Measurements from ENCODE around the gene CRTC1. TPM values are rescaled to one million over a fixed set of nuclear protein-coding genes. Genes with fewer than 3 reads are reported as not detected.

The CRTC1 gene
- total RNA-seq (4.3 TPM), polyA plus RNA-seq (ENCODE audit: insufficient read depth in 1 of 8, insufficient read length in 8 of 8, low replicate concordance in 1 of 8) (10 to 100 TPM; 11.5 to 18.7 (median 15.0) TPM)
- long read RNA-seq, donor 1, partial matches to known transcripts: 0 of 1 reads
- long read RNA-seq, donor 1, other reads (novel, unspliced or antisense): 0 of 1 reads
- long read RNA-seq, donor 2: 0 reads
- long read RNA-seq, donor 3, full-length matches to known transcripts: 3 of 10 reads
- long read RNA-seq, donor 3, partial matches to known transcripts: 7 of 10 reads
- long read RNA-seq, donor 3, other reads (novel, unspliced or antisense): 0 of 10 reads
- long read RNA-seq, donor 4, full-length matches to known transcripts: 2 of 2 reads
- long read RNA-seq, donor 4, partial matches to known transcripts: 0 of 2 reads
- long read RNA-seq, donor 4, other reads (novel, unspliced or antisense): 0 of 2 reads
- long read RNA-seq, donor 5, partial matches to known transcripts: 15 of 16 reads
- long read RNA-seq, donor 5, other reads (novel, unspliced or antisense): 0 of 16 reads
- long read RNA-seq, donor 6: 0 reads
- long read RNA-seq, donor 7, partial matches to known transcripts: 9 of 9 reads
- long read RNA-seq, donor 7, other reads (novel, unspliced or antisense): 0 of 9 reads
- long read RNA-seq, donor 8: 0 reads
- long read RNA-seq, donor 9, partial matches to known transcripts: 0 of 1 reads
- long read RNA-seq, donor 9, other reads (novel, unspliced or antisense): 0 of 1 reads
- long read RNA-seq, donor 10, partial matches to known transcripts: 0 of 1 reads
- long read RNA-seq, donor 10, other reads (novel, unspliced or antisense): 0 of 1 reads
- long read RNA-seq, donor 11, partial matches to known transcripts: 0 of 1 reads
- long read RNA-seq, donor 11, other reads (novel, unspliced or antisense): 0 of 1 reads

- peak within 1 kb of the TSS; percentile 57 for H3K4me3 ChIP-seq (ENCODE audit: low read length)
- 1% methylated on average over 67 of the region's 93 CpGs for WGBS (ENCODE audit: insufficient coverage)
- peak; percentile 95 for DNase-seq
Observed at GRCh38 chr19:18683109-18683957, at the start of gene CRTC1. TSS of gene CRTC1 (plus strand) at chr19:18683680. CDS start at chr19:18683703, 23 bp downstream.

DNA sequence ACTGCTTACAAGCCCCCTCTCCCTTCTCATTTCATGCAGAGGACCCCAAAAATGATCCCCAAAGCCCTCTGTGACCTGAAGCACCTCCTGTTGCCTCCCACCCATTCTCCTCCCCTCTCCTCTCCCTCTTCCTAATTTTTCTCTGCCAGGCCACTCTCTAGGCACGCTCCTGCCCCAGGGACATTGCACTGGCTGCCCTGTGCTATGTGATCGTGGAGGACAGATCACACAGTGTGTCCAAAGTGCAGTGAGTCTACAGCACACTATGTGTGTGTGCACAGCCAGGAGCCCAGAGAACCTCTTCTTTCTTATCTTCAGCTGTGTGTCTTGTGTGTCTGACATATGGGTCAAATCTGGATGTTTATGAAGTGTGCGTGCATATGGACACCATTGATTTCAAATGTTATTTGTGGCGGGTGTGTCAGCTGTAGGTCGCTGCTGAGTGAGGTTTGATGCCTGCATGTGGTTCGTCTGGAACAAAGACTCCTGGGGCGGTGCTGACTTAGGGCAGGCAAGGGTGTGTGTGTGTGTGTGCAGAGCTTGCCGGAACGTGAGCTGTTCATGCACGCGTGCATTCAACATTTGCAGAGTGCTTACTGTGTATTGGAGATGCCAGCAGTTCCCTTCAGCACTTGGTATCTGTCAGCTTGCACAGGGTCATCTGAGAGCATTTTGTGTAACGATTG lies 48.7 kb upstream of the CRTC1 start:
- DNase-seq: no peak
- 59% methylated on average over 8 of the region's 12 CpGs for WGBS (ENCODE audit: insufficient coverage)
- Histone ChIP-seq H3K9me3 (replicated peaks; ENCODE audit: control insufficient read depth, low read depth, low read length) (no peaks in the 10 kb centered on the region), H3K4me1 (ENCODE audit: control insufficient read depth, insufficient read depth, low read length) (peaks cover 10% of the 10 kb centered on the region), H3K27ac (ENCODE audit: low read length) (no peak overlapping the region), H3K27me3 (ENCODE audit: control insufficient read depth, insufficient read depth, low read length) (peaks cover 10% of the 10 kb centered on the region), H3K4me3 (ENCODE audit: low read length) (no peak overlapping the region), H3K36me3 (ENCODE audit: control insufficient read depth, insufficient read depth, low read length) (no peaks in the 10 kb centered on the region)

More at GRCh38 chr19:18683109-18683957, at the start of gene CRTC1:
- Histone ChIP-seq H3K27ac (ENCODE audit: low read length) (peak within 1 kb of the TSS; percentile 84), H3K4me1 (ENCODE audit: control insufficient read depth, insufficient read depth, low read length) (peaks cover 17% of the 10 kb centered on the region), H3K27me3 (ENCODE audit: control insufficient read depth, insufficient read depth, low read length) (no peaks in the 10 kb centered on the region), H3K9me3 (replicated peaks; ENCODE audit: control insufficient read depth, low read depth, low read length) (no peaks in the 10 kb centered on the region), H3K36me3 (ENCODE audit: control insufficient read depth, insufficient read depth, low read length) (no peaks in the 10 kb centered on the region)

GRCh38 chr19:18635831-18636182 lies 47.7 kb upstream of the CRTC1 start:
- Histone ChIP-seq H3K4me3 (ENCODE audit: low read length) (no peak overlapping the region), H3K9me3 (replicated peaks; ENCODE audit: control insufficient read depth, low read depth, low read length) (no peaks in the 10 kb centered on the region), H3K27me3 (ENCODE audit: control insufficient read depth, insufficient read depth, low read length) (peaks cover 10% of the 10 kb centered on the region), H3K4me1 (ENCODE audit: control insufficient read depth, insufficient read depth, low read length) (peaks cover 10% of the 10 kb centered on the region), H3K27ac (ENCODE audit: low read length) (no peak overlapping the region), H3K36me3 (ENCODE audit: control insufficient read depth, insufficient read depth, low read length) (no peaks in the 10 kb centered on the region)
- DNase-seq: no peak
- WGBS (ENCODE audit: insufficient coverage): 5% methylated on average over 3 of the region's 6 CpGs

GRCh38 chr19:18636183-18636968 lies 47.1 kb upstream of the CRTC1 start:
- Histone ChIP-seq H3K4me3 (ENCODE audit: low read length) (peak overlapping the region; percentile 68), H3K9me3 (replicated peaks; ENCODE audit: control insufficient read depth, low read depth, low read length) (no peaks in the 10 kb centered on the region), H3K27ac (ENCODE audit: low read length) (peak overlapping the region; percentile 65), H3K4me1 (ENCODE audit: control insufficient read depth, insufficient read depth, low read length) (peaks cover 10% of the 10 kb centered on the region), H3K27me3 (ENCODE audit: control insufficient read depth, insufficient read depth, low read length) (peaks cover 10% of the 10 kb centered on the region), H3K36me3 (ENCODE audit: control insufficient read depth, insufficient read depth, low read length) (no peaks in the 10 kb centered on the region)
- 1% methylated on average over 36 of the region's 44 CpGs for WGBS (ENCODE audit: insufficient coverage)
- peak; percentile 94 for DNase-seq

DNA sequence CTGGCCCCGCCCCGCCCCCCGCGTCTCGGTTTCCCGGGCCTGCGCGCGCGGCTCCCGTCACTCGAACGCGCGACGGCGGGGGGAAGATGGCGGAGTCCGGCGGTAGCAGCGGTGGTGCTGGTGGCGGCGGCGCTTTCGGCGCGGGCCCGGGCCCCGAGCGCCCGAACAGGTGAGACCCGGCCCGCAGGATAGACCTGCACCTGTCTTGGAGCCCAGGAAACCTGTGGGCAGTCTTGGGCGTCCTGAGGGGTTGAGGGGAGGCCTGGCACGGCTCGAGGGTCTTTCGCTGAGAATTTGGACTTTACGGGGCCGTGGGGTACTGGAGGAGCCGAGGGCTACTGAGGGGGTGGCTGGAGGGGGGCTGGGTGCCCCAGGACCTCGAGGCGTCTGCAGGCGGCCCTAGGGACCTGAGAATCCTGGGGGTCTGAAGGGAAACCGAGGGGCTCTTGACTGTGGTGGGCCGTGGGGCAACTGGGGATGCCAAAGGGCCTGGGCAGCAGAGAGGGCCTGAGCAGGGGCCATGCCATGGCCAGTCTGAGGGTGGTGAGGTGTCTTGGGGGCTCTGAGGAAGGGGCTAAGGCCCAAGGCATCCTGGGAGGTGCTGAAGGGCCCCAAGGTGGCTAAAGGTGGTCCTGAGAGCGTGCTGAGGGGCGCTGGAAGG lies 46.4 kb upstream of the CRTC1 start, which contains the start of gene KLHL26:
Gene KLHL26 (plus strand): TSS at position 60 of the 661 bp plus-strand sequence. CDS start 27 bp downstream, at position 87.
- no peak for DNase-seq
- 5% methylated on average over 47 of the region's 47 CpGs for WGBS (ENCODE audit: insufficient coverage)
- Histone ChIP-seq H3K4me1 (ENCODE audit: control insufficient read depth, insufficient read depth, low read length) (peaks cover 10% of the 10 kb centered on the region), H3K9me3 (replicated peaks; ENCODE audit: control insufficient read depth, low read depth, low read length) (no peaks in the 10 kb centered on the region), H3K27ac (ENCODE audit: low read length) (peak within 1 kb of the TSS; percentile 69), H3K36me3 (ENCODE audit: control insufficient read depth, insufficient read depth, low read length) (no peaks in the 10 kb centered on the region), H3K27me3 (ENCODE audit: control insufficient read depth, insufficient read depth, low read length) (peaks cover 10% of the 10 kb centered on the region), H3K4me3 (ENCODE audit: low read length) (peak within 1 kb of the TSS; percentile 68)

GRCh38 chr19:18637673-18638630 lies 45.5 kb upstream of the CRTC1 start:
- WGBS (ENCODE audit: insufficient coverage): 63% methylated on average over 2 of the region's 3 CpGs
- Histone ChIP-seq H3K27ac (ENCODE audit: low read length) (no peak overlapping the region), H3K4me3 (ENCODE audit: low read length) (peak overlapping the region; percentile 68), H3K36me3 (ENCODE audit: control insufficient read depth, insufficient read depth, low read length) (no peaks in the 10 kb centered on the region), H3K9me3 (replicated peaks; ENCODE audit: control insufficient read depth, low read depth, low read length) (no peaks in the 10 kb centered on the region), H3K4me1 (ENCODE audit: control insufficient read depth, insufficient read depth, low read length) (peaks cover 10% of the 10 kb centered on the region), H3K27me3 (ENCODE audit: control insufficient read depth, insufficient read depth, low read length) (peaks cover 10% of the 10 kb centered on the region)
- no peak for DNase-seq

DNA sequence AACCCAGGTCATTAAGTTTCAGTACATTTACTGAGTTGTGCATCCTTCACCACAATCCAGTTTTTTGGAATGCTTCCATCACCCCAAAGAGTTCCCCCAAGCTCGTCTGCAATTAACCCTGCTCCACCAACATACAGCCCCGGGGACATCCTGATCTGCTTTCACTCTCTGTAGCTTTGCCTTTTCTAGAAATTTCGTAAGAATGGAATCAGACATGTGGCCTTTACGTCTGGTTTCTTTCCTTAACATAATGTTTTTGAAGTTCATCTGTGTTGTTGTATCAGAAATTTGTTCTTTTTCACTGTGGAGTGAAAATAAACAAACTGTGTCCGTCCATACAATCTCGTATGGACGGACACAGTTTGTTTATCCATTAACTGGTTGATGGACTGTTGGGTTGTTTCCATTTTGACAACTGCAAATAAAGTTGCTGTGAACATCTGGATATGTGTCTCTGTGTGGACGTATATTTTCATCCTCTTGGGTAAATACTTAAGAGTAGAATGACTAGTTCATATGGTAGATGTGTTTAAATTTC lies 43.7 kb upstream of the CRTC1 start:
- no peak for DNase-seq
- 40% methylated on average over 1 of the region's 8 CpGs for WGBS (ENCODE audit: insufficient coverage)

More for the DNA sequence above, 43.7 kb upstream of the CRTC1 start:
- Histone ChIP-seq H3K27me3 (ENCODE audit: control insufficient read depth, insufficient read depth, low read length) (peaks cover 6% of the 10 kb centered on the region), H3K27ac (ENCODE audit: low read length) (no peak overlapping the region), H3K4me3 (ENCODE audit: low read length) (no peak overlapping the region), H3K4me1 (ENCODE audit: control insufficient read depth, insufficient read depth, low read length) (peaks cover 13% of the 10 kb centered on the region), H3K9me3 (replicated peaks; ENCODE audit: control insufficient read depth, low read depth, low read length) (no peaks in the 10 kb centered on the region), H3K36me3 (ENCODE audit: control insufficient read depth, insufficient read depth, low read length) (no peaks in the 10 kb centered on the region)
